Measurements from ENCODE around the gene TBC1D8.

DNA sequence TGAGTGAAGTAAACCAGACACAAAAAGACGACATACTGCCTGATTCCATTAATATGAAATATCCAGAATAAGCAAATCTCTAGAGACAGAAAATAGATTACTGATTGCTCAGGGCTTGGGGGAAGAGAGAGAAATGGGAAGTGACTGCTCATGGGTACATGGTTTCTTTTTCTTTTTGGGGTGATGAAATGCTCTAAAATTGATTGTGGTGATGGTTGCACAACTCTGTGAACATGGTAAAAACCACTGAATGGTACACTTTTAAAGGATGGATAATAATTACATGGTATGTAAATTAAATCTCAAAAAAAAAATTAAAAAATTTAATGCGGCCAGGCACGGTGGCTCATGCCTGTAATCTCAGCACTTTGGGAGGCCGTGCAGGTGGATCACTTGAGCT is 109.8 kb downstream of the TBC1D8 start:
- TF ChIP-seq, protein P1, sequence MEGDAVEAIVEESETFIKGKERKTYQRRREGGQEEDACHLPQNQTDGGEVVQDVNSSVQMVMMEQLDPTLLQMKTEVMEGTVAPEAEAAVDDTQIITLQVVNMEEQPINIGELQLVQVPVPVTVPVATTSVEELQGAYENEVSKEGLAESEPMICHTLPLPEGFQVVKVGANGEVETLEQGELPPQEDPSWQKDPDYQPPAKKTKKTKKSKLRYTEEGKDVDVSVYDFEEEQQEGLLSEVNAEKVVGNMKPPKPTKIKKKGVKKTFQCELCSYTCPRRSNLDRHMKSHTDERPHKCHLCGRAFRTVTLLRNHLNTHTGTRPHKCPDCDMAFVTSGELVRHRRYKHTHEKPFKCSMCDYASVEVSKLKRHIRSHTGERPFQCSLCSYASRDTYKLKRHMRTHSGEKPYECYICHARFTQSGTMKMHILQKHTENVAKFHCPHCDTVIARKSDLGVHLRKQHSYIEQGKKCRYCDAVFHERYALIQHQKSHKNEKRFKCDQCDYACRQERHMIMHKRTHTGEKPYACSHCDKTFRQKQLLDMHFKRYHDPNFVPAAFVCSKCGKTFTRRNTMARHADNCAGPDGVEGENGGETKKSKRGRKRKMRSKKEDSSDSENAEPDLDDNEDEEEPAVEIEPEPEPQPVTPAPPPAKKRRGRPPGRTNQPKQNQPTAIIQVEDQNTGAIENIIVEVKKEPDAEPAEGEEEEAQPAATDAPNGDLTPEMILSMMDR (IDR thresholded peaks at IDR 0.05), result no peak
- no peak for TF ChIP-seq POLR2A (IDR thresholded peaks at IDR 0.05)

Data from body of pancreas (tissue), 4 donors.